GM18909 (cell line): ENCODE data around the gene SLC25A6.
"Not testable (repeated sequence)": the region's sequence is repeated elsewhere in the genome, so short reads cannot be mapped to it uniquely, and the experiment has no call there.

Experiments used
- ATAC-seq: cut with Tn5 transposase; IDR thresholded peaks from one replicate; pipeline ENCODE4 v1.9.1; 2021; ENCODE audit warnings: mild to moderate bottlenecking; ENCODE audit not compliant: unreplicated experiment, poor library complexity

SLC25A6 gene

DNA sequence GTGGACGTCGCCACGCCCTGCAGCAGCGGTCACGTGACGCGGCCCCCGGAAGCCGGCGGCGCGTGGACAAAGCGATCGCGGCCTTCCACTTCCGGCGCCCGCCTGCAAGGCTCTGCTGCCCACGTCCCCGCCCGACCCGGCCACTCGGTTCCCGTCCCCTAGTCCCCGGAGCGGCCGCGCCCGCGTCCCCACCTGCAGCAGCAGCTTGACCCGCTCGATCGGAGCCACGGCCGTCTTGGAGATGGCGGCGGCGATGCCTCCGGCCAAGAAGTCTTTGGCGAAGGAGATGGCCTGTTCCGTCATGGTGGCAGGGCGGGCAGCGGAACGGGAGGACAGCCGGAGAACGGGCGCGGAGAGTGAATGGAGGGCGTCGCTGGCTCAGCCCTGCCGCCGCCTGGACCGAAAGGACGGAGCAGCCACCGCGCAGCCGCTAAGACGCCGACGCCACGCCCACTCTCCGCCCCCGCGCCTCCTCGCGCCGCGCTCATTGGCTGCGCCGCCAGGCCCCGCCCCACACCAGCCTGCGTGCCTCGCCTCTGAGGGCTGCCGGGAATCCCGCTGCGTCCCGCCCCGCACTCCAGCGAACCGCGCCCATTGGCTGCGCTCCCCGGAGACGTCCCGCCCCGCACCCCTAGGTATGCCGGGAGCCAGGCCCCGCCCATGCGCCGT, at the start of gene SLC25A6:
Gene SLC25A6, minus strand, starts transcription at position 407 of the 669 bp plus-strand sequence. Its CDS starts 104 bp downstream, at position 303.
- peak; percentile 96 for ATAC-seq

DNA sequence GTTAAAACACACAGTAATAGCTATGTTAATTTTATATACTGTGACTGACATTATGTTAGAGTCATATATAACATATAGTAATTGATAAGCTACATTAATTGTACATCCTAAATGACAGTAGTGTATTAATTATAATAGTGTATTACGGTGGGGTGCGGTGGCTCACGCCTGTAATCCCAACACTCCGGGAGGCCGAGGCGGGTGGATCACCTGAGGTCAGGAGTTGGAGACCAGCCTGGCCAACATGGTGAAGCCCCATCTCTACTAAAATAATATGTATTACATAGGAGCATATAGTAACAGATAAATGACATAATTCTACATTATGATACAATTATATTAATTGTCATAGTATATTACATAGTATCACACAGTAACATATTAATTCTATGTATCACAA, 48.6 kb upstream of the SLC25A6 start:
- ATAC-seq, result no peak

DNA sequence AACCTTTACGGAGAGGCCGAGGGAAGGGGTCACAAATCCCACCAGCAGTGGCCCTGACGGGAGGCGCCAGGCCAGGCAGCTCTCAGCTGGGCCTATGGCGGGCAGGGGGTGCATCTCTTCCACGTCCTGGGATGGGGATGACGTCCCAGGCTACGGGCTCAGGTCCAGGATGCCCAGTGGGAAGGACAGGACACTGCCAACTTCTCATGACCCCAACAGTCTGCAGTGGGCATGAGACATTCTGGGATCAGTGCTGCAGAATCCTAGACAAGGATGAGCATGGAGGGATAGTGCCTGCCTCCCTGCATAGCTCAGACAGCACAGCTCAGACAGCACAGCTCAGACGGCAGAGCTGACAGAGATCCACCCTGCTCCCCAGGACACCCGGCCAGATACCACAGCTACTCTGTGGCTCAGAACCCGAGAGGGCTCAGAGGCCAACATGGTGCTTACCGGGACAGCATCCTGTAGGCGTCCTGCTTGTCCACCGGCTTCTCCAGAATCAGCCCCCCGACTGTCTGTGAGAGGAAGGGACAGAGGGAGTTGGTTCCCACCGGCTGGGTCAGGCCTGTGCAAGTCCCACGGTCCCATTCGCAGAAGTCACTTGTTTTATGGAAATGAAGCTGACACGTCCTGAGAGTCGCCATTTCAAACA, 43.5 kb upstream of the SLC25A6 start:
- ATAC-seq, result no peak

DNA sequence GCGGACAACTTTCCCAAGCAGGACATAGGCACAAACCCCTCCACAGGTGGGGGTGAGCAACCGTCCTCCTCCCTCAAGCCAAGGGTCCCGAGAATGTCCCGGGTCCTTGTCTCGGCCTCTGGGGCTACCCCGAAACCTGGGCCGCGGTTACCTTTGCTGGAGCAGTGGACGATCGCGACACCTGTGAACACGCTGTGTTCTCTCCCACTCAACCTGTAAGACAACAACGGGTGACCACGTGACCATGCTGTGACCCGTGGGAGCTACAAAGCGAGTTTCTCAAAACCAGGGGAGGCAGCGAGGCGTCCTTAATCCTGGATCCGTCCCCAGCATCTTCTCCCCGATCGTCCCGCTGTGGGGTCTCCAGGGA, 42.9 kb upstream of the SLC25A6 start:
- no peak for ATAC-seq

DNA sequence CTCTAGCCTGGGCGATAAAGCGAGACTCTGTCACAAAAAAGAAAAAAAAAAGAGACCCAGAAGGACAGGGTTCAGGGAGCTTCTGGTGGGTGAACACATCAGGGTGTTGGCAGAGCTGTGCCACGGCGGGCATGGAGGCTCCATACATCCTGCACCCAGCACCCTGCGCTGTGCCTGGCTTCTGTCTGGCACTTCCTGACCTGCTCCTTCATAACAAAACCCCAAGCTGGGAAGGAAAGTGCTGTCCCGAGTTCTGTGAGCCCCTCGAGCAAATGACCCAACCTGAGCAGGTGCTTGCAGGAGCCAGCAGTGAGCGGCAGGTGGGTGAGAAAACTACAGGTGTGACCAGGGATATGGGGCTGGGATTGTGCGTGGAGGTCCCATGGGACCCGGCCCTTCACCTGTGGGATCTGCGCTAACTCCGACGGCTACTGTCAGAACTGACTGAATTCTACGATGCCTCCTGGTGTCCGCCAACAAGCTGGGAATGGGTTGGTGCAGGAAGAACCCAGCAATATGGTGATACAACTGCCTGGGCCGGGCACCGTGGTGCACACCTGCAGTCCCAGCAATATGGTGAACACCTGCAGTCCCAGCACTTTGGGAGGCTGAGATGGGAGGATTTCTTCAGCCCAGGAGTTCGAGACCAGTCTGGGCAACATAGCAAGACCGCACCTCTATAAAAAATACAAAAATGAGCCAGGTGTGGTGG, 41.9 kb upstream of the SLC25A6 start:
- no peak for ATAC-seq

DNA sequence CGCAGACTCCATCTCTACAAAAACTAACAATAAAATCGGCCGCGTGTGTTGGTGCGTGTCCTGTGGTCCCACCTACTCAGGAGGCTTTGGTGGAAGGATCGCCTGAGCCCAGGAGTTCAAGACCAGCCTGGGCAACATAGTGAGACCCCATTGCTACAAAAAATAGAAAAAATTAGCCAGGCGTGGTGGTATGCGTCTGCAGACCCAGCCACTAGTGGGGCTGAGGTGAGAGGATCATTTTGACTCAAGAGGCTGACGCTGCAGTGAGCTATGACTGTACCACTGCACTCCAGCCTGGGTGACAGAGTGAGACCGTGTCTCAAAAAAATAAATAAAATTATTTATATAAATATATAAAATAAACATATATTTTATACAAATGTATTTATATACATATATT, 38.5 kb upstream of the SLC25A6 start:
- no peak for ATAC-seq

DNA sequence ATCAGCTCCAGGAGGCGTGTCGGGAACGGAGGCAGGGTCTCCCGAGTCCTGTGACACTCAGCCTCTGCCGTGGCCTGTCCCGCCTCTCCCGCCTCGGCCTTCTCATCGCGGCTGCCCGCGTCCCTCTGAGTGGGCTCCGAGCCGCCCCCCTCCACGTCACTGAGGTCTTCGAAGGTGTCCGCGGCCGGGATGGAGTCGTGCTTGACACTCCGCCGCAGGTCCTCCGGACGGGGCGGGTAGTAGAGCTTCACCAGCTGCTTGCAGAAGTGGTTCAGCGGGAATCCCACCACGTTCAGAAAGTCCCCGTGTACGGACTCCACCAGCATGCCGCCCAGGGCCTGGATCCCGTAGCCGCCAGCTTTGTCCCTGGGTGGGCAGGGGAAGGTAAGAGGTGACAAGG, 35.8 kb upstream of the SLC25A6 start:
- ATAC-seq, result no peak

DNA sequence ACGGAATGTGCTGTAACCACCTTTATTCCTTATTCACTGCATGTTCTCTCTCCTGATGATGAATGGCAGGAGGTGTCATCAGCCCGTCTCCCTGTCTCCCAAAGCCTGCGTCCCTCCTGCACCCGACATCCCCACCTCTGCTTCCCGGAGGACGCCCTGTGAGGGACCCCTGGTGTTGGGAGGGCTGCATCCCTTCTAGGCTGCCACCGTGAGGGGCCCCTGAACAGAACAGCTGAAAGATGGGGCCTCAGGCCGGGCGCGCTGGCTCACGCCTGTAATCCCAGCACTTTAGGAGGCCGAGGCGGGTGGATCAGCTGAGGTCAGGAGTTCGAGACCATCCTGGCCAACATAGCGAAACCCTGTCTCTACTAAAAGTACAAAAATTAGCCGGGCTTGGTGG, 34.4 kb upstream of the SLC25A6 start:
- ATAC-seq, result not testable (repeated sequence)

DNA sequence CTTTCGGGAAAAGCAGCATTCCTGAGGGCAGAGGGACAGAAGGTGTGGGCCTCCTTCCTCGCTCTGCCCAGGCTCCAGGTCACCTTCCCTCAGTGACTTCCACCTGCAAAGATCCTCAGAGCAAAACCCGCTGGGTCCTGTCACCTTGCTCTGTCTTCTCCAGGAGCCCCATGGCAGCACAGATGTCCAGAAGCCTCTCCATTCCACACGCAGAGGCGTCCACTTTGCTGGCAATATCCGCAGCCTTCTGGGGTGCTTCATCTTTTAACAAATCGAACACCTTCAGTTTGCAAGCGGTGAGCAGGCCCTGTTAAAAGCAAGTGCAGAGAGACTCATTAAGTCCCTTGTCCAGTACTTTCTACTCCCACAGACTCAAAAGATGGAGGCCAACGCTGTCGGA, 33.5 kb upstream of the SLC25A6 start:
- no peak for ATAC-seq

DNA sequence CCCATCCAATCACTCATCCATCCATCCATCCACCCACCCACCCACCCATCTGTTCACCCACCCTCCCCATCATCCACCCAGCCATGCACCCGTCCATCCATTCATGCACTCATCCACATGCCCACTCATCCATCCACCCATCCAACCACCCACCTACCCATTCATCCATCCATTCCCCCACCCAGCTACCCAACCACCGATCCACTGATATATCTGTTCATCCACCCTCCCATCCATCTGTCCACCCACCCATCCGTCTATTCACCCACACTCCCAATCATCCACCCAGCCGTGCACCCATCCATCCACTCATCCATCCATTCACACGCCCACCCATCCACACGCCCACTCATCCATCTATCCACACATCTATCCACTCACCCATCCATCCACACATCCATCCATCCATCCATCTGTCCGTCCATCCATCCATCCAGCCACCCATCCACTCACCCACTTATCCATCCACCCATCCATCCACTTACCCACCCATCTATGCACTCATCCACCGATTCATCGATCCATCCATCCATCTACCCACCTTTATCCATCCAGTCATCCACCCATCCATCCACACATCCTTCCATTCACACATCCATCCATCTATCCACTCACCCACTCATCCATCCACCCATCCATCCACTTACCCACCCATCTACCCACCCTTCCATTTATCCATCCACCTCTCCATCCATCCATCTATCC, 32.4 kb upstream of the SLC25A6 start:
- ATAC-seq, result no peak

DNA sequence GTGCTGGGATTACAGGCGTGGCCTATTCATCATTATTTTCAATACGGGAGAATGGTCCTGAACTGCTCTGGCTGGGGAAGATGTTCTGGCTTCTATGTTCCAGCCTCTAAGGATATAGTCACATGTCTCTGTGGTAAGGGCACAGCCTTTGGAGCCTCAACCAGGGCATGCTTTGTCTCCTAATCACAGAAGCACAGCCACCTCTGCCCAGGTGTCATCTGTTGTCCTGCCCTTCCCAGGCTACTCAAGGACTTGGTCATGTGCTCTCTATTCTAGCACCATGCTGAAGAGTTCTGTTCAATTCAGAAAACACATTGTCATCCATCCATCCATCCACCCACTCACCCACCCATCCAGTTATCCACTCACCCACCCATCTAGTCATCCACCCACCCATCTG, 31.3 kb upstream of the SLC25A6 start:
- ATAC-seq, result no peak

DNA sequence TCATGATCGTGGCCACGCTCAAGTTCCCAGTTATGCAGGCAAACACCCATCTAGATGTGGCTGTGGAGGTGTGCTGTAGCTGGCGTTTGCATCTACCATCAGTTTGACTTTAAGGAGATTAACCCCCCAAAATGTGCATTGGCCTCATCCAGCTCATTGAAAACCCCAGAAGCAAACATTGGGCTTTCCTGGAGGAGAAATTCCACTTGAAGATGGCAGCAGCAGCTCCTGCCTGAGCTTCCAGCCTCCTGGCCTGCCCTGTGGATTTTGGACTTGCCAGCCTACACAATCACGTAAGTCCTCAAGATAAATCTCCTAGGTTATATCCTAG, 30.2 kb upstream of the SLC25A6 start:
- no peak for ATAC-seq

DNA sequence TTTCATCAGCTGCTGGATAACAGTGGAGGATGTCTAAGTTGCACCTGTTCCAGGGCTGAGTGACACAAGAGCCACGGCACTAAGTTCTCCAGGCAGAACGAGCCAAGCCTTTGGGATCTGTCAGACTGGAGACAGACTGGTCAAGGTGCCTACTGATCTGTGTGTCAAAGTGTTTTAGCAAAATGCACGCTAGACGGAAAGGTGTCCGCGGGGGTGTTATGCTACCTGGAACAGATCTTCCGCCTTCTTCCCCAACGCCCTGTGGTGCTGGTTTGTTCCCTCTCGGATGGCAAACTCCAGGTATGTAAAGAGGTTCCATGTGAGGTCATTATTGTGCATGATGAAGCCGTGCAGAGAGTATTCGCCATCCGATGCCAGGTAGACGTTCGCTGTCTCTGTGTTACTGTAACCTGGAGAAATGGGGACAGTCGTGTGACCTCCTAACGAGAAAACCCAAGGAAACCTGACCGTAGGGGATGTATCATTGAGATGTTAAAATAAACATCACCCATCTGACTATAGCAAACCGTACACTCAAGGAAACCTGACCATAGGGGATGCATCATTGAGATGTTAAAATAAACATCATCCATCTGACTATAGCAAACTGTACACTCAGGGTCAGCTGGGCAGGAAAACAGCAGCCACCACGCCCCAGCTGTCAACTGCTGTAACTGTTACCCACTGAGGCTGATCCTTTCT, 29.7 kb upstream of the SLC25A6 start:
- ATAC-seq, result no peak

DNA sequence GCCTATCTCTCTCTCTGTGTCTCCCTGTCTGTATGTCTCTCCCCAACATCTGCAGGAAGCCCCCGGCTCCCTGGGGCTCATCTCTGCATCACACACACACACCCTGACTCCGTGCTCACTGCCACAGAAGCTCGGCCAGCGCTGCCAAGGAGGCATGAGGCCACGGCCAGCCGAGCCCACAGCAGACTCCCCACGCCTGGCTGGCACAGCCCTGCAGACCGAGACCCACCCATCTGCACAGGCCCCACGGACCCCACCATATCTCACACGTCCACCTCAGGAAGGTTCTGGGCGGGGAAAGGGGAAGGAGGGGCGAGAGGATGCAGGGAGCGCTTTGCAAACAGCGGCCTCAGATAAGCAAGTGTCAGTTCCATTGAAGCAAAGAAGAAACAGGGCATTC, 28.5 kb upstream of the SLC25A6 start:
- ATAC-seq, result no peak

DNA sequence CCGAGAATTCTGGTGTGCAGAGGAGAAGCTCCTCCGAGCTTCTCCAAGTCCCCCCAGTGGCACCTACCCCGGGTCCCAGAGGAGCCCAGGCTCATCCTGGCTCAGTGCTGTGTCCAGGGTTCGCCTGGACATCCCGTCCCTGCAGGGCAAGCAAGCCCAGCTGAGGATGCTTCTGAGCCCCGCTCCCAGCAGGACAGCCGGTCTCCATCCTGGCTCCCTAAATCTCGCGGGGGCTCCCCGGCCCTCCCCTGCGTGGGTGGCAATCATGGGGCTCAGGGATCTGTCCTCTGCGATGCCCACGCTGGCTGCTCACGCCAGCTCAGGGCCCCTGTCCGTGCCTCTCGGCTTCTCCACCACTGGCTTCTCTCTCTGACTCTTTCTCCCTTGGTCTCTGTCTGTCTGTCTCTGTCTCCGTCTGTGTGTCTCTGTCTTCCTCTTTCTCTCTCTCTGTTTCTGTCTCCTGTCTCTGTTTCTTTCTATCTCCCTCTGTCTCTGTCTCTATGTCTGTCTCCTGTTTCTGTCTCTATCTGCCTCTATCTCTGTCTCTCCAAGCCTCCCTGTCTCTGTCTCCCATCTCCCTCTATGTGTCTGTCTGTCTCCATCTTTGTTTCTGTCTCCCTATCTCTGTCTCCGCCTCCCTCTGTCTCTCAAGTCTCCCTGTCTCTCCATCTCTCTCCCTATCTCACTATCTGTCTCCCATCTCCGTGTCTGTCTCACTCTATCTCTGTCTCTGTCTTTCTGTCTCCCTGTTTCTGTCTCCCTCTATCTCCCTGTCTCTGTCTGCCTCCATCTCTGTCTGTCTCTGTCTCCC, 27.8 kb upstream of the SLC25A6 start:
- ATAC-seq, result no peak

DNA sequence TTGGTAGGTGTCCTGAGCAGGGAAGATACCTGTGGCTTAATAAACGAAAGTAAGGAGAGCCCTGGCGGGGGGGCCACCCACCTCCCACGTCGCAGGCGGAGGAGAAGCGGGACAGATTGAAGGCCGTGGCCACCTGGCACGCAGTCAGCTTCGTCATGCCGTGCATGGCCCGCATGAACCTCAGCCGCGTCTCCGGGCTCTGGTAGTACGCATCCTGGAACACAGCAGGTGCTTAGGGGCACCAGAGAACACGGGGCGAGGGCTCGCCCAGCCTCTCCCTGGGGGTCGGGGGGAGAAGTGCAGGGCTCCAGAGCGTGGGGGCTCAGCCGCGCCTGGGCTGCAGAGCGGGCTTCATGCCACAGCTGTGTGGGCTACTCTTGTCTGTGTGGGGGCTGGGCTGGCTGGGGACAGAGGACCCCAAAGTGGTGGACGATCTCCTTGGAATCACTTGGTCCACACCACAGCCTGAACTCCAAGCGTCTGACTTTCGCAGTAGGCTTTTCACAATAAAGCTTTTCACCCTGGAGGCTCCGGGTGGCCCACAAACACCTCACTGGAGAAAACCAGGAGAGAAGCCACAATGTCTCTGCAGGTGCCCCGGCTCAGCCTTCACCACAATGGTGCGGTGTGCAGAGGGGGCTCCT, 27.1 kb upstream of the SLC25A6 start:
- ATAC-seq, result no peak

DNA sequence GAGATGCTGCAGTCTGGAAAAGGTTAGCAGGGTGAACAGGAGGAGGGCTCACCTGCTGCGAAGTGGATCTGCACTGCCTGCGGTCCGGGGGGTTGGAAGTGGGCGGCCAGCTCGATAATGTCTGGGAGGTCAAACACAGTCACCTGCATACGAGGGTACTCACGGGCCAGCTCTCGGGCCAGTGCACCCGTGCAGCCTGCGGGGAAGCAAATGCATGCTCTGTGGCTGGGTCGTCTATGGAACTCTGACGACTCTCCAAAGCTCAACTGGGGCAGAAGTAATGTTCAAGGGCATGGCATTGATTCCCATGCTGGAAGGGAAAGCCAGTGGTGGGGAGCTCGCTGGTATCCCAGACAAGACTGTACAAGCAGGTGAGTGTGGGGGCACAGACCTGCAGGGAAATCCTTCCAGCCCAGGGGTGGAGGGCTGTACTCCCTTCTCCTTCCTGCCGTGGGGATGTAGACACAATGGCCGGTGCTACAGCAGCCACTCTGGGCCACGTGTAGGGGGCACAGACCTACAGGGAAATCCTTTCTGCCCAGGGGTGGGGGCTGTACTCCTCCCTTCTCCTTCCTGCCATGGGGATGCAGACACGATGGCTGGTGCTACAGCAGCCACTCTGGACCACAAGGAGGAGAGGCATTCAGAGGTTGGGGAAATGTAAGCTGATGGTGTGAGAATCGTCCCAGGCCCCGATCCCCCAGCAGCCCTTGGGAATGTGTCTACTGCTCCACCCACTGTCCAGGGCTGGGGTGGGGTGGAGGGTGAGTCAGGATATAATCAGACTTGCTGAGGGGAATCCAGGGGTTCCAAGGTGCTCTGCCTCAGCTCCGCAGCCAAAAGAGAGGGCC, 26.2 kb upstream of the SLC25A6 start:
- no peak for ATAC-seq

DNA sequence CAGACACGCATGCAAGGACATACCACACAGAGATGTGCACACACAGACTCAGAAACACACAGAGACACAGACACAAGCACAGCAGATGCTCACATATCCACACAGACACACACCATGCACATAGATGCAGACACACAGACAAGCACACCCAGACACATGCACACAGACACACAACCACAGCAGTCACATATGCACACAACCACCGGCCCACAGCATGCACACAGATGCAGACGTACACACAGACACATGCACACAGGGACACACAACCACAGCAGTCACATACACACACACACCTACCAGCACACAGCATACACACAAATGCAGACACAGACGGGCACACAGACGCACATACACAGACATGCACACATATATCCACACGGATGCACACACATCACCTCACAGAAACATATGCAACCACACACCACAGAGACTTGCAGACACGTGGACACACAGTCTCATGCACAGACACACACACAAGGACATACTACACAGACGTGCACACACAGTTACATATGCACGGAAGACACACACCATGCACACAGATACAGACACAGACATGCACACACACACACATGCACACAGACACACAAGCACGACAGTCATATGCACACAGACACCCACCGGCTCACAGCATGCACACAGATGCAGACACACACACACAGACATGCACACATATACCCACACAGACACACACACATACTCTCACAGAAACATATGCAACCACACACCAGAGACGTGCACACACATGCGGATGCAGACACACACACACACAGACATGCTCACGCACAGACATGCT, 25.2 kb upstream of the SLC25A6 start:
- ATAC-seq, result no peak
